Breast epithelium (tissue), 4 donors: ENCODE results near the gene PAFAH1B1. TPM values are rescaled to one million over a fixed set of nuclear protein-coding genes. Genes with fewer than 3 reads are reported as not detected.

ENCODE experiments used
- DNase-seq, 2 donors: peaks; one replicate each; pipeline ENCODE4 v3.0.0-alpha.2; 2019; ENCODE audit warnings: low spot score in 2 of 2
- H3K27ac ChIP-seq, 2 donors: fragments of 200-600 bp; sonication (generic) in 1 of 2; one replicate each; pipeline ENCODE4 v1.5.1; 2016 to 2019; ENCODE audit warnings: mild to moderate bottlenecking in 1 of 2
- H3K27me3 ChIP-seq, 2 donors: fragments of 200-600 bp; sonication (generic) in 1 of 2; one replicate each; pipeline versions ENCODE4 v1.5.1 to v1.6.0; 2017 to 2019; ENCODE audit warnings: control low read depth in 1 of 2, mild to moderate bottlenecking in 1 of 2
- H3K36me3 ChIP-seq: fragments of 200-600 bp; one replicate; pipeline ENCODE4 v1.5.1; 2019
- H3K4me1 ChIP-seq, 2 donors: fragments of 200-600 bp; sonication (generic); one replicate each; pipeline ENCODE4 v1.5.1; 2016 to 2019; ENCODE audit warnings: control low read depth in 1 of 2
- H3K4me3 ChIP-seq, 3 donors: fragments of 200-600 bp; sonication (generic); 1 replicate in 2 of 3; 2 replicates in 1 of 3; pipeline ENCODE4 v1.5.1; 2016 to 2019; ENCODE audit warnings: mild to moderate bottlenecking in 3 of 3, moderate library complexity in 2 of 3
- H3K9me3 ChIP-seq, 2 donors: fragments of 200-600 bp; sonication (generic) in 1 of 2; one replicate each; pipeline ENCODE4 v1.5.1; 2016 to 2019; ENCODE audit warnings: control low read depth in 1 of 2
- POLR2A ChIP-seq: fragments of 450-650 bp; IDR thresholded peaks from one replicate; pipeline ENCODE4 v1.6.1; 2016; ENCODE audit warnings: antibody characterized with exemption, mild to moderate bottlenecking, moderate library complexity
- POLR2AphosphoS5 ChIP-seq, 3 donors: sonication (generic); formaldehyde crosslinking; IDR thresholded peaks; one replicate each; pipeline ENCODE4 v1.6.1; 2017; ENCODE audit warnings: antibody characterized with exemption in 3 of 3
- intact Hi-C: fragments of 100-400 bp; cut with DNase I; formaldehyde crosslinking; loops from one replicate; pipeline ENCODE4 v1.15.1; 2023; ENCODE audit warnings: low total_unique reads
- total RNA-seq, 3 donors: library from RNA; depleted of rRNA; stranded (reverse); fragments of >200 nt; gene quantifications; one replicate each; pipeline ENCODE4 v1.1.0, GENCODE V29; 2016
- TF ChIP-seq, protein P1 (sequence below), 3 donors: fragments of 450-650 bp; IDR thresholded peaks; one replicate each; pipeline ENCODE4 v1.5.1; 2016 to 2017; ENCODE audit warnings: antibody characterized with exemption in 3 of 3, mild to moderate bottlenecking in 3 of 3, moderate library complexity in 3 of 3

The PAFAH1B1 gene
- total RNA-seq, 3 donors from 2014 or later, result 99.5 to 134 (median 119) TPM

DNA sequence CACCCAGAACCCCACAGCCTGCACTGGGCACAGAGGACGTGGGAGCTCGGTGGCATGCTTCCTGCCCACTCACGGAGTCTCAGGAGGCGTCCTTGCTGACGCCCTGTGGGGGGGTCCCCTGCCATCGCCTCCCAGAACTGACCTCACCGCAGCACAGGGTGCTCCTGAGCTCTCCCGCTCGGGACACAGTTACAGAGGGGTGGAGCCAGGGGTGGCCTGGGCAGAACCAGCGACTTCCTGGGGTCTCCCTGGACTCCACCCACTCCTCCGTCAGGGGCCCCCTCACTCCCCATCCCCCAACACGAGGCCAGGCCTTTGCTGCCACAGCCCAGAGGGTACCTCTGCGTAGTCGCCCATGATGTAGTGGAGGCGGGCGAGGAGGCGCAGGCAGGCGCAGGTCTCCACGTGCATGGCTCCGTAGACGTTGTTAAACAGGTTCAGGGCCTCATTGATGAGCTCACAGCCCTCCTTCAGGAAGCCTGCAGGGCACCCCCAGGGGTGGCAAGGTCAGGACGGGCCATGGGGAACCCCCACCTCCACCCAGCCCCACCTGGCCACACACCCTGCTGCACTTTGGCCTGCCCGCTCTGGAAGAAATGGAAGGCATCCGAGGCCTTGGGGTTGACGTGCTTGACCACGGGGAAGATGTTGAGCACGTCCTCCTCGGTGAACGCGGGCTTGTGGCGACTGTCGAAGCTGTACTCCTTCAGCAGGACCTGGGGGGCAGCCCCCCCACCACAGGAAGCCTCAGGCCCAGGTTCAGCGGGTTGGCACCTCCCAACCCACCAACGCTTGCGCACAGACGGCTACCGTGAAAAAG, 100.3 kb downstream of the PAFAH1B1 start:
- intact Hi-C loops, result no loop called here
- Histone ChIP-seq H3K27me3 (no peaks in the 10 kb centered on the region), H3K36me3 (peaks cover 17% of the 10 kb centered on the region), H3K4me1 (peaks cover 0 to 3% of the 10 kb centered on the region in 2 donors), H3K9me3 (no peaks in the 10 kb centered on the region), H3K4me3 (no peak overlapping the region), H3K27ac (no peak overlapping the region)
- DNase-seq, result peak; percentile 17 to 37
- no peak for TF ChIP-seq POLR2A
- TF ChIP-seq, protein P1, sequence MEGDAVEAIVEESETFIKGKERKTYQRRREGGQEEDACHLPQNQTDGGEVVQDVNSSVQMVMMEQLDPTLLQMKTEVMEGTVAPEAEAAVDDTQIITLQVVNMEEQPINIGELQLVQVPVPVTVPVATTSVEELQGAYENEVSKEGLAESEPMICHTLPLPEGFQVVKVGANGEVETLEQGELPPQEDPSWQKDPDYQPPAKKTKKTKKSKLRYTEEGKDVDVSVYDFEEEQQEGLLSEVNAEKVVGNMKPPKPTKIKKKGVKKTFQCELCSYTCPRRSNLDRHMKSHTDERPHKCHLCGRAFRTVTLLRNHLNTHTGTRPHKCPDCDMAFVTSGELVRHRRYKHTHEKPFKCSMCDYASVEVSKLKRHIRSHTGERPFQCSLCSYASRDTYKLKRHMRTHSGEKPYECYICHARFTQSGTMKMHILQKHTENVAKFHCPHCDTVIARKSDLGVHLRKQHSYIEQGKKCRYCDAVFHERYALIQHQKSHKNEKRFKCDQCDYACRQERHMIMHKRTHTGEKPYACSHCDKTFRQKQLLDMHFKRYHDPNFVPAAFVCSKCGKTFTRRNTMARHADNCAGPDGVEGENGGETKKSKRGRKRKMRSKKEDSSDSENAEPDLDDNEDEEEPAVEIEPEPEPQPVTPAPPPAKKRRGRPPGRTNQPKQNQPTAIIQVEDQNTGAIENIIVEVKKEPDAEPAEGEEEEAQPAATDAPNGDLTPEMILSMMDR (IDR thresholded peaks at IDR 0.05), result no peak
- TF ChIP-seq POLR2AphosphoS5 (IDR thresholded peaks at IDR 0.05), result no peak

DNA sequence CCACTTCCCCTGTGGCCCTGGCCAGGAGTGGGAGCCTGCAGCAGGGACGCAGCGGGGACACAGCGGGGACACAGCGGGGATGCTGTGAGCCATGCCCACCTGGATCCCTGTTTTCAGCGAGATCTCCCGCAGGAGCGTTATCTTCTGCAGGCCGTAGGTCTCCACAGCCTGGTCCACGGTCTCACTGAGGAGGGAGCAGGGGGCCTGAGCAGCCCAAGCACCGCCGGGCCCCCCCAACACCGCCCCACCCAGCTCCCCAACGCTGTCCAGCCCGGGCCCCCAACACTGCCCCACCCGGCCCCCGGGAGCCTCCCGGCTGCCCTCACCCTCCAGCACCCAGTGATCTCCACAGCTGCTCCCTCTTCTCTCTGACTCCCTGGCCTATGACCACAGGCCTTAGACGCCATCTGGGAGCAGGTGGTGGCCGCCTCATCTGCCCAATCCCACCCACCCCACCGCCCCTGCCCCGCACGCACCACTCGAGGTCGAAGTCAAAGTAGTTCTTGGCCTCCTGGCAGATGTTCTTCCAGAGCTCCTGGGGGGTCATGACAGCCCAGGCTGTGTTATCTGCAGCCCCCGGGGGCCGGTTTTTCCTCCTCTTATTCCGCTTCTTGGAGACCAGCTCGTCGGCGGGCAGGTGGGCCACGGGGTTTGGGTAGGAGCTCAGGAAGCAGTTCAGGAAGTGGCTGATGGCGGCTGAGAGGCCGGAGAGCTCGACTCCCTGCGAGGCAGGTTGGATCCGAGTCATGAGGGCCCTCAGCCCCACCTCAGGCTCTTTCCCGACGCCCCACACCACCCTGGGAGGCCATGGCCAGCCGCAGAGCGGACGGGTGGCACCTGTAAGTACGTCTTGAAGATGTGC, 101.2 kb downstream of the PAFAH1B1 start:
- intact Hi-C loops, result no loop called here
- peak in 1 of 2 donors; percentile 42 for DNase-seq
- H3K36me3 ChIP-seq, result peaks cover 17% of the 10 kb centered on the region

DNA sequence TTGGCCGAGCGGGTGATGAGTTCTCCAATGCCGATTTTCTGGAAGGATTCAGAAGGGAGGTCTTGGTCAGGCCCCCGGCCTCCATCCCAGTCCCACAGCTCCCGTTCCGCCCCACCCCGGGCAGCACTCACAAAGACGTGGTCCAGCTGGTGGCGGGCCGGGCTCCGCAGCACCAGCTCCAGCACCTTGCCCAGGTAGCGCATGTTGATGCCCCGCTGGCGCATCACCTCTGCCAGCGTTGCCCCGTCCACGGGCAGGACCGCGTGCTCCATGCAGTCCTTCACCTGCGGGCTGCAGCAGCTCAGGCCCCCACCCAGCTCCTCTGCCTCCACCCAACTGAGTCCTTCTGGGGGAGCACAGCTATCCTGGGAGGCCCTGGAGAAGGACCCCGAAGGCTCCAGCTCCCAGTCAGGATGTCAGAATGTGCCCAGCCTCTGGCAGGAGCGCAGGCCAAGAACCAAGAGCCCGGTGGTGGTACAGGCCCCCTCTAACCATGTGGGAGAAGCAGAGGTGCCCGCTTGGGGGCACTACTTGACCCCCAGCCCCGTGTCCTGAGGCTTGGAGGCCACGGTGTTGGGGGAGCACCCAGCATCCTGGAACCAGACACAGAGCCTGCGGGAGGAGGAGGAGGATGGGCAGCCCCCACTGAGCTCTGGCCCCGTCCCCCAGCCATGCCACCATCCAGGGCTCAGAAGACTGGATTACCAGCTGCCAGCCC, 101.9 kb downstream of the PAFAH1B1 start:
- peak in 1 of 2 donors; percentile 48 for DNase-seq
- Histone ChIP-seq H3K27me3 (no peaks in the 10 kb centered on the region), H3K4me1 (no peaks in the 10 kb centered on the region), H3K27ac (no peak overlapping the region), H3K4me3 (no peak overlapping the region), H3K9me3 (no peaks in the 10 kb centered on the region), H3K36me3 (peaks cover 17% of the 10 kb centered on the region)
- intact Hi-C loops, result no loop called here
- TF ChIP-seq, protein P1 (IDR thresholded peaks at IDR 0.05), result no peak
- no peak for TF ChIP-seq POLR2A
- no peak for TF ChIP-seq POLR2AphosphoS5 (IDR thresholded peaks at IDR 0.05)

More for the DNA sequence above, 101.2 kb downstream of the PAFAH1B1 start:
- no peak overlapping the region for H3K4me3 ChIP-seq
- H3K27ac ChIP-seq, result no peak overlapping the region
- H3K9me3 ChIP-seq, result no peaks in the 10 kb centered on the region
- no peak for TF ChIP-seq POLR2A
- TF ChIP-seq, protein P1 (IDR thresholded peaks at IDR 0.05), result no peak
- H3K27me3 ChIP-seq, result no peaks in the 10 kb centered on the region
- peaks cover 0 to 2% of the 10 kb centered on the region in 2 donors for H3K4me1 ChIP-seq

DNA sequence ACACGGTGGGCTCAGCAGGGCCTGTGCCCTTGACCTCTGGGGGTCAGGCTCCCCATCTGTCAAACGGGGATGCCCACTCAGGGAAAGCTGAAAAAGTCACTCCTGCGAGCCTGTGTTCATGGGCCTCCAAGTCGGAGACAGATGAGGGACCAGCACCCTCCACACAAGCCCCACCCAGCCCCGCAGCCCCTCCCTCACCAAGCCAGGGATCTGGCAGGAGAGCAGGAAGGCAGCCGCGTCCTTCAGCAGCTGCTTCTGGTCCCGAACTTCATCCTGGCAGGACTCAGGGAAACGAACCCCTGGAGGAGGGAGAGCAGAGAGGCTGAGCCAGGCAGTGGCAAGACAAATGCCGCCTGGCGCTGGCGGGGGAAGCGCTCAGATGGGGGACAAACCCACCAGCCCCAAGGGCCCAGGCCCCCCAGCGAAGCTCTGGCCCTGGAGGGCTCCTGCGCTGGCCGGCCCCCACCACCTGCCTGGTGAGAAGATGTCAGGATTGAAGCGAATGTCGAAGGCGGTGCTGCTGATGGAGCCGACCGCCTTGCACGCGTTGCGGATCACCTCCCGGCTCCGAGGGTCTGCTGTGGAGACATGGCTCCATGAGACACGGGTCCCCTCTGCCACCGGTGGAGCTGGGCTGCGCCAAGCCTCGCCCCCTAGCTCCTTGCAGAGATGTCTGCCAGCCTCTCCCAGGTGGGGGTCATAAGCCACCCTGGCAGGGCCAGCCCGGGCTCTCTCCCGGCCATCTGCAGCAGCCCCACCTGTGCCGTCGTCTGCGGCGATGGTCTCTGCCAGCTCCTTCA, 102.7 kb downstream of the PAFAH1B1 start:
- TF ChIP-seq POLR2AphosphoS5 (IDR thresholded peaks at IDR 0.05), result no peak
- no peak for TF ChIP-seq POLR2A
- H3K27ac ChIP-seq, result no peak overlapping the region
- H3K4me1 ChIP-seq, result no peaks in the 10 kb centered on the region
- no peaks in the 10 kb centered on the region for H3K9me3 ChIP-seq
- H3K36me3 ChIP-seq, result peaks cover 24% of the 10 kb centered on the region
- peak in 1 of 2 donors; percentile 41 for DNase-seq
- no peak overlapping the region for H3K4me3 ChIP-seq
- no peaks in the 10 kb centered on the region for H3K27me3 ChIP-seq
- intact Hi-C loops, result no loop called here
